Keratinocyte (primary cell): ENCODE results near the gene PCSK2.

Source experiments
- EZH2 ChIP-seq: IDR thresholded peaks from one replicate; pipeline ENCODE4 v1.6.1; 2012; ENCODE audit warnings: inconsistent platforms, mild to moderate bottlenecking, low read length, moderate library complexity
- TF ChIP-seq, protein P1 (sequence below), 3 experiments: IDR thresholded peaks in 1 of 3; conservative IDR thresholded peaks in 1 of 3; optimal IDR thresholded peaks in 1 of 3; 2 replicates in 2 of 3; 3 replicates in 1 of 3; pipeline versions ENCODE3 to v1.5.1; 2011; ENCODE audit warnings: low read length in 3 of 3, mild to moderate bottlenecking in 3 of 3, moderate library complexity in 2 of 3, control low read depth in 1 of 3, inconsistent platforms in 1 of 3; ENCODE audit not compliant: insufficient read depth in 2 of 3; ENCODE audit errors: extremely low read depth in 1 of 3

DNA sequence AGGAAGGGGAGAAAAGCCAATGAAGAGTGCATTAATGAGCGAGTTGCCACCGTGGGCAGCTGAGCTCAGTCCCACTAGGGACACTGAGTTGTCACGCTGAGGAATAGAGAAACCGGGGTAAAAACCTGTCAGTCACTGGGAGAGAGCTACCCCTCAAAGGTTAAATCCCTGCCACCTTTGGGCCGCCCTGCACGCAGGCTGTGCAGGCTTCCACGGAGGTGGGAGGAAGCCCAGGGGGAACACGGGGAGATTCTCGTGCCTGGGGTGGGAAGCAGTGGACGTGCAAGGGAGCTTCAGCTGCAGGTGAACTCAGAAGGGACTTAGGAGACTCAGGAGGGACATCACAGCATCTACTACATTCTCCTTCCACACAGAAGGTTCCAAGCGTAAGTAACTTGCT, 253.9 kb downstream of the PCSK2 start:
- TF ChIP-seq, protein P1, sequence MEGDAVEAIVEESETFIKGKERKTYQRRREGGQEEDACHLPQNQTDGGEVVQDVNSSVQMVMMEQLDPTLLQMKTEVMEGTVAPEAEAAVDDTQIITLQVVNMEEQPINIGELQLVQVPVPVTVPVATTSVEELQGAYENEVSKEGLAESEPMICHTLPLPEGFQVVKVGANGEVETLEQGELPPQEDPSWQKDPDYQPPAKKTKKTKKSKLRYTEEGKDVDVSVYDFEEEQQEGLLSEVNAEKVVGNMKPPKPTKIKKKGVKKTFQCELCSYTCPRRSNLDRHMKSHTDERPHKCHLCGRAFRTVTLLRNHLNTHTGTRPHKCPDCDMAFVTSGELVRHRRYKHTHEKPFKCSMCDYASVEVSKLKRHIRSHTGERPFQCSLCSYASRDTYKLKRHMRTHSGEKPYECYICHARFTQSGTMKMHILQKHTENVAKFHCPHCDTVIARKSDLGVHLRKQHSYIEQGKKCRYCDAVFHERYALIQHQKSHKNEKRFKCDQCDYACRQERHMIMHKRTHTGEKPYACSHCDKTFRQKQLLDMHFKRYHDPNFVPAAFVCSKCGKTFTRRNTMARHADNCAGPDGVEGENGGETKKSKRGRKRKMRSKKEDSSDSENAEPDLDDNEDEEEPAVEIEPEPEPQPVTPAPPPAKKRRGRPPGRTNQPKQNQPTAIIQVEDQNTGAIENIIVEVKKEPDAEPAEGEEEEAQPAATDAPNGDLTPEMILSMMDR (optimal IDR thresholded peaks at IDR 0.05 in 1 of 3, IDR thresholded peaks at IDR 0.05 in 1 of 3, conservative IDR thresholded peaks at IDR 0.05 in 1 of 3; ENCODE audit: extremely low read depth in 1 of 3, insufficient read depth in 2 of 3, low read length in 3 of 3) = no peak
- TF ChIP-seq EZH2 = no peak
